Bronchial epithelial cell (primary cell): ENCODE data around the gene LMO7. TPM values are rescaled to one million over a fixed set of nuclear protein-coding genes. Genes with fewer than 3 reads are reported as not detected.

Source experiments
- DNase-seq: peaks from one replicate; pipeline ENCODE4 v3.0.0-alpha.2; 2010; ENCODE audit warnings: low read depth
- FAIRE-seq: peaks from 2 replicates; lab custom pipeline; 2011; peaks lifted over from hg19 to GRCh38; lab: Jason Lieb, UNC
- H3K27me3 ChIP-seq: 2 replicates; pipeline ENCODE4 v1.5.1; 2011; ENCODE audit warnings: low read length; ENCODE audit not compliant: control insufficient read depth, insufficient read depth
- H3K36me3 ChIP-seq: 2 replicates; pipeline ENCODE4 v1.5.1; 2011; ENCODE audit warnings: low read length; ENCODE audit not compliant: control insufficient read depth, insufficient read depth
- H3K4me3 ChIP-seq: 2 replicates; pipeline ENCODE4 v1.5.1; 2011; ENCODE audit warnings: mild to moderate bottlenecking, low read depth, low read length, control low read depth
- total RNA-seq: library from RNA; depleted of rRNA; stranded (reverse); fragments of >200 nt; gene quantifications from 2 replicates; pipeline ENCODE4 v1.2.1, GENCODE V29; 2014
- TF ChIP-seq, protein P1 (sequence below): IDR thresholded peaks from 2 replicates; pipeline ENCODE4 v1.5.1; 2011; ENCODE audit warnings: mild to moderate bottlenecking, moderate library complexity, low read length, control low read depth, inconsistent platforms; ENCODE audit not compliant: insufficient read depth, severe bottlenecking

LMO7 gene
- total RNA-seq, 1 donor from 2014 or later: 150 TPM

GRCh38 chr13:75757336-75757735, 121.2 kb downstream of the LMO7 start:
- DNase-seq: no peak
- H3K36me3 ChIP-seq: no peaks in the 10 kb centered on the region
- FAIRE-seq: no peak
- TF ChIP-seq, protein P1, sequence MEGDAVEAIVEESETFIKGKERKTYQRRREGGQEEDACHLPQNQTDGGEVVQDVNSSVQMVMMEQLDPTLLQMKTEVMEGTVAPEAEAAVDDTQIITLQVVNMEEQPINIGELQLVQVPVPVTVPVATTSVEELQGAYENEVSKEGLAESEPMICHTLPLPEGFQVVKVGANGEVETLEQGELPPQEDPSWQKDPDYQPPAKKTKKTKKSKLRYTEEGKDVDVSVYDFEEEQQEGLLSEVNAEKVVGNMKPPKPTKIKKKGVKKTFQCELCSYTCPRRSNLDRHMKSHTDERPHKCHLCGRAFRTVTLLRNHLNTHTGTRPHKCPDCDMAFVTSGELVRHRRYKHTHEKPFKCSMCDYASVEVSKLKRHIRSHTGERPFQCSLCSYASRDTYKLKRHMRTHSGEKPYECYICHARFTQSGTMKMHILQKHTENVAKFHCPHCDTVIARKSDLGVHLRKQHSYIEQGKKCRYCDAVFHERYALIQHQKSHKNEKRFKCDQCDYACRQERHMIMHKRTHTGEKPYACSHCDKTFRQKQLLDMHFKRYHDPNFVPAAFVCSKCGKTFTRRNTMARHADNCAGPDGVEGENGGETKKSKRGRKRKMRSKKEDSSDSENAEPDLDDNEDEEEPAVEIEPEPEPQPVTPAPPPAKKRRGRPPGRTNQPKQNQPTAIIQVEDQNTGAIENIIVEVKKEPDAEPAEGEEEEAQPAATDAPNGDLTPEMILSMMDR: no peak
- H3K4me3 ChIP-seq: no peak overlapping the region
- no peaks in the 10 kb centered on the region for H3K27me3 ChIP-seq

DNA sequence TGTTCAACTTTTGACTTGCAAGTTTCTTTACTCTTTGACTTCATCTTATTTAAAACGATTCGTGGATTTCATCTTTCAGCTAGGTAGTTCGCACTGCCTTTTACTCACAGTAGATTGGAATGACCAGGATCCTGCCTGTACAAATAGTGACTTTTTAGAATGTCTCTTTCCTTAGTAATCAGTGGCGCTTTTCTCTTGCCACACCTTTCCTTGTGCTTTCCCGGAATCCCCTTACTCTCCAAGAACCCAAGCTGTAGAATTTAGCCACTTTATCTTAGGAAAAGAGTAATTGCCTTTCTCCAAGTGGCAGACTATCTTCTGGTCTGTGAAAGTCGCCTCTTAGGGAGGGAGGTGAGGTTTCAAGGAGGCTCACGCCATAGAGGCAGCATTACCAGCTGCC, 123.4 kb downstream of the LMO7 start:
- DNase-seq (no peak), FAIRE-seq (no peak)
- Histone ChIP-seq H3K36me3 (no peaks in the 10 kb centered on the region), H3K27me3 (no peaks in the 10 kb centered on the region), H3K4me3 (no peak overlapping the region)
- TF ChIP-seq, protein P1: no peak

- H3K4me3 ChIP-seq: peak overlapping the region; percentile 46
- TF ChIP-seq, protein P1: peak; percentile 45
- H3K27me3 ChIP-seq: no peaks in the 10 kb centered on the region
- no peaks in the 10 kb centered on the region for H3K36me3 ChIP-seq
- DNase-seq: peak; percentile 93
- FAIRE-seq: no peak
Measured at GRCh38 chr13:75760131-75761021, 124.2 kb downstream of the LMO7 start.

- TF ChIP-seq, protein P1: no peak
- Histone ChIP-seq H3K36me3 (no peaks in the 10 kb centered on the region), H3K4me3 (peak overlapping the region; percentile 46), H3K27me3 (no peaks in the 10 kb centered on the region)
- DNase-seq (no peak), FAIRE-seq (no peak)
Measured at GRCh38 chr13:75761369-75761768, 125.2 kb downstream of the LMO7 start.

DNA sequence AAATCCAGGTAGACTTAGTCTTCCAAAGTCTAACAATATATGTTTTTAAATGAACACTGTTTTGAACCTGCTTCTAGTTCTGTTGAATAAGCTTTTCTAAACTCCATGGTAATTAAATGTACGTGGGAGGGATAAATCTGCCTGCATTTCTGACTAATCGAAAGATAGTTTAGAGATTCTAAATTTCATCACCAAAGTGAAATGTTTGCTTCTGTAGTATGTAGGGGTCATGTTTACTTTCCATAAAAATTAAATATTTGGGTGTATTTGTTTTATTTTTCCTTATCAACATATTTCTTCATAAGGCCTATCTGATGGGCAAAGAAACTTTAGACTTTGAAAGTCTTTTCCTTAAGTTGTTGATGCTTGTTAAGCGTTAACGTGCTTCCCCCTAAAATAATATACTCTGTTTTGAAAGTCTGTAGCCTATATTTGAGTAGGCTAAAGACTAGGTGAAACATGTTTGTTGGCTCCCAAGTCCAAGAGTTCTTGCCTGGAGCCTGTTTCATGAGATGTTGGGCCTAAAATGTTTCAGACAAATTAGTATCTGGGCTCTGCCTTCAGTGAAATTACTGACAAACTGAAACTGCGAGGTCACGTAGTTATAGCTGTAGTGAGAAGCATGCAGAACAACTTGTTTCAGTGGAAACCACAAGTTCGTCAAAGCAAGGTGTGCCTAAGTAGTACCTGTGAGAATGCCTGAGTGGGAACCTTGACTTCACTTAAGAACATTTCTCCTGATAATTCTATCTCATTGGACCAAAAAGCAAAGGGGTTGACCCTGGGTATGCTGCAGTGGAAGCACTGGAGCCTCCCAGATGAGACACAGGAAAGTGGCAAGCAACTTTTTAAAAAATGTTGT, 126.2 kb downstream of the LMO7 start:
- H3K27me3 ChIP-seq: no peaks in the 10 kb centered on the region
- H3K4me3 ChIP-seq: peak overlapping the region; percentile 46
- no peaks in the 10 kb centered on the region for H3K36me3 ChIP-seq
- DNase-seq (peak; percentile 89), FAIRE-seq (peak; percentile 28)
- TF ChIP-seq, protein P1: no peak
